ENCODE results near the gene ZNF503. TPM values are rescaled to one million over a fixed set of nuclear protein-coding genes. Genes with fewer than 3 reads are reported as not detected.

The ZNF503 gene
- total and polyA plus RNA-seq, 10 of the 15 experiments (the other 5 are each of a cell fraction or from before 2014, with no cell fraction given): 0.05 to 1.1 (median 0.11) TPM; not detected in 1

- POLR2A ChIA-PET: interaction anchor here (1.1 kb wide), 1 partner anchor 14 kb away, joined by 3 read pairs; the partner anchor contains the start of gene LRMDA
- ATAC-seq (no peak), FAIRE-seq (no peak), DNase-seq (ENCODE audit: low read depth, low spot score) (no peak)
- intact Hi-C loops (cut with micrococcal nuclease; ENCODE audit: unreplicated experiment) (no loop called here), in situ Hi-C loops (cut with MboI) (no loop called here)
- no peaks in the 10 kb centered on the region for H3K4me1 ChIP-seq (ENCODE audit: control insufficient read depth, insufficient read depth, low read length)
- no TSS peak for BruUV-seq (replicated peaks)
- no peak overlapping the region for H3K4me2 ChIP-seq (ENCODE audit: control insufficient read depth, insufficient read depth)
- RAD21 ChIA-PET (ENCODE audit: unreplicated experiment): interaction anchor here (1.2 kb wide), 1 partner anchor 43 kb away, joined by 5 read pairs; no protein-coding TSS in a partner anchor
- H3K9ac ChIP-seq (ENCODE audit: control insufficient read depth, insufficient read depth, low read length): no peak overlapping the region
- H2AFZ ChIP-seq (ENCODE audit: control insufficient read depth, low read depth, low read length): no peak overlapping the region
- H3K9me3 ChIP-seq (replicated peaks; ENCODE audit: control insufficient read depth, insufficient read depth, low read length): no peaks in the 10 kb centered on the region
- H3K4me3 ChIP-seq: no peak overlapping the region
- SMC1A ChIA-PET (ENCODE audit: uncharacterized antibody, unreplicated experiment): interaction anchor here (0.8 to 1.6 kb wide), 3 partner anchors 11 to 542 kb away, joined by 3 to 6 read pairs (median 4); no protein-coding TSS in a partner anchor
- CTCF ChIA-PET: interaction anchor here (0.6 kb wide), 1 partner anchor 1350 kb away, joined by 3 read pairs; no protein-coding TSS in a partner anchor
- 22% methylated on average over 3 of the region's 3 CpGs for WGBS (ENCODE audit: insufficient coverage, insufficient replicate concordance, low lambda C conversion rate, missing lambda C conversion rate)
- H4K20me1 ChIP-seq (ENCODE audit: control insufficient read depth, insufficient read depth): no peaks in the 10 kb centered on the region
- TF ChIP-seq POLR2AphosphoS2 (IDR thresholded peaks at IDR 0.05; ENCODE audit: low read depth, low read length): no peak
- TF ChIP-seq DPF2 (IDR thresholded peaks at IDR 0.05): no peak
- TF ChIP-seq ZNF24 (IDR thresholded peaks at IDR 0.05): no peak
- H3K27ac ChIP-seq (ENCODE audit: control insufficient read depth, insufficient read depth): no peak overlapping the region
- H3K36me3 ChIP-seq (ENCODE audit: control insufficient read depth in 2 of 2, insufficient read depth in 2 of 2, low read length in 1 of 2): no peaks in the 10 kb centered on the region
- no peaks in the 10 kb centered on the region for H3K27me3 ChIP-seq (replicated peaks in 1 of 2; ENCODE audit: control insufficient read depth in 2 of 2, insufficient read depth in 2 of 2, low read length in 1 of 2)
- no peaks in the 10 kb centered on the region for H3K79me2 ChIP-seq (ENCODE audit: control insufficient read depth, insufficient read depth, low read length)
These were observed 43.3 kb upstream of the ZNF503 start for GRCh38 chr10:75444781-75445386.

DNA sequence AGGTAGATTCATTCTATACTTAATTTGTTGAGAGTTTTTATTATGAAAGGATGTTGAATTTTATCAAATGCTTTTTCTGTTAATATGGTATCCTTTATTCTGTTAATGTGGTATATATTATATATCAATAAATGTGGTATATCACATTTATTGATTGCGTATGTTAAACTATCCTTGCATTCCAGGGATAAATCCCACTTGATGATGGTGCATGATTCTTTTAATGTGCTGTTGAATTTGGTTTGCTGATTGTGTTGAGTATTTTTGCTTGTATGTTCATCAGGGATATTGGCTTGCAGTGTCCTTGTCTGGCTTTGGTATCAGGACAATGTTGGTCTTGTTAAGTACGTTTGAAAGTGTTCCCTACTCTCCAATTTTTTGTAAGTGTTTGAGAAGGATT lies 41.8 kb upstream of the ZNF503 start:
- no peak overlapping the region for H2AFZ ChIP-seq (ENCODE audit: control insufficient read depth, low read depth, low read length)
- no peaks in the 10 kb centered on the region for H3K9me3 ChIP-seq (replicated peaks; ENCODE audit: control insufficient read depth, insufficient read depth, low read length)
- no peaks in the 10 kb centered on the region for H3K4me1 ChIP-seq (ENCODE audit: control insufficient read depth, insufficient read depth, low read length)
- H3K79me2 ChIP-seq (ENCODE audit: control insufficient read depth, insufficient read depth, low read length): no peaks in the 10 kb centered on the region
- no peak overlapping the region for H3K27ac ChIP-seq (ENCODE audit: control insufficient read depth, insufficient read depth)
- no peaks in the 10 kb centered on the region for H4K20me1 ChIP-seq (ENCODE audit: control insufficient read depth, insufficient read depth)
- no peak overlapping the region for H3K4me2 ChIP-seq (ENCODE audit: control insufficient read depth, insufficient read depth)
- 37% methylated on average over 2 of the region's 2 CpGs for WGBS (ENCODE audit: insufficient coverage, insufficient replicate concordance, low lambda C conversion rate, missing lambda C conversion rate)
- FAIRE-seq (no peak), ATAC-seq (no peak), DNase-seq (ENCODE audit: low read depth, low spot score) (no peak)
- ChIA-PET SMC1A (ENCODE audit: uncharacterized antibody, unreplicated experiment) (interaction anchor here (1.2 to 3.6 kb wide), 2 partner anchors 14 to 209 kb away, joined by 3 to 21 read pairs; partner anchors contain the start of gene LRMDA), RAD21 (ENCODE audit: unreplicated experiment) (no interaction called here), CTCF (no interaction called here), POLR2A (no interaction called here)
- no TSS peak for BruUV-seq (replicated peaks)
- in situ Hi-C loops (cut with MboI) (no loop called here), intact Hi-C loops (cut with micrococcal nuclease; ENCODE audit: unreplicated experiment) (no loop called here)
- no peak overlapping the region for H3K4me3 ChIP-seq
- H3K27me3 ChIP-seq (replicated peaks in 1 of 2; ENCODE audit: control insufficient read depth in 2 of 2, insufficient read depth in 2 of 2, low read length in 1 of 2): no peaks in the 10 kb centered on the region
- TF ChIP-seq, protein P1, sequence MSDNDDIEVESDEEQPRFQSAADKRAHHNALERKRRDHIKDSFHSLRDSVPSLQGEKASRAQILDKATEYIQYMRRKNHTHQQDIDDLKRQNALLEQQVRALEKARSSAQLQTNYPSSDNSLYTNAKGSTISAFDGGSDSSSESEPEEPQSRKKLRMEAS (IDR thresholded peaks at IDR 0.05; ENCODE audit: low read depth, low read length): no peak
- TF ChIP-seq ZNF274 (IDR thresholded peaks at IDR 0.05; ENCODE audit: insufficient read depth, insufficient read length) (no peak), RFX5 (IDR thresholded peaks at IDR 0.05; ENCODE audit: low read depth, low read length) (no peak), POLR2A (IDR thresholded peaks at IDR 0.05; ENCODE audit: low read depth, low read length) (no peak), TCF3 (IDR thresholded peaks at IDR 0.05; ENCODE audit: borderline replicate concordance, insufficient read depth, low read depth, low read length) (no peak), NFYA (IDR thresholded peaks at IDR 0.05; ENCODE audit: borderline replicate concordance, low read depth, low read length) (no peak), SIN3A (IDR thresholded peaks at IDR 0.05; ENCODE audit: low read depth, low read length) (no peak), POU2F2 (IDR thresholded peaks at IDR 0.05; ENCODE audit: borderline replicate concordance, low read depth, low read length) (no peak), PAX8 (IDR thresholded peaks at IDR 0.05) (no peak), USF2 (IDR thresholded peaks at IDR 0.05; ENCODE audit: borderline replicate concordance, low read depth, low read length) (no peak), SMAD1 (IDR thresholded peaks at IDR 0.05; ENCODE audit: low read depth, partially characterized antibody) (no peak), EP300 (IDR thresholded peaks at IDR 0.05; ENCODE audit: borderline replicate concordance in 1 of 2, control insufficient read depth in 1 of 2, low read depth in 2 of 2, low read length in 2 of 2) (no peak)
- no peak overlapping the region for H3K9ac ChIP-seq (ENCODE audit: control insufficient read depth, insufficient read depth, low read length)
- H3K36me3 ChIP-seq (ENCODE audit: control insufficient read depth in 2 of 2, insufficient read depth in 2 of 2, low read length in 1 of 2): no peaks in the 10 kb centered on the region

All from GM12878 (cell line).